HTR-8/SVneo (cell line): ENCODE data around the gene PSME4.
"Not testable (repeated sequence)": the region's sequence is repeated elsewhere in the genome, so short reads cannot be mapped to it uniquely, and the experiment has no call there.

Experiments
- DNase-seq: peaks from one replicate; pipeline ENCODE4 v3.0.0; 2011; ENCODE audit warnings: low spot score, mixed read lengths; ENCODE audit not compliant: insufficient read length
- FAIRE-seq: peaks from 2 replicates; lab custom pipeline; 2011; peaks lifted over from hg19 to GRCh38; lab: Jason Lieb, UNC

PSME4 gene

GRCh38 chr2:53964257-53964952 is 6.4 kb downstream of the PSME4 start:
- FAIRE-seq (no peak), DNase-seq (no peak)

- not testable (repeated sequence) for DNase-seq, FAIRE-seq
Observed at GRCh38 chr2:53961478-53962216, 9.1 kb downstream of the PSME4 start.

GRCh38 chr2:53960476-53960875 is 10.3 kb downstream of the PSME4 start:
- DNase-seq (no peak), FAIRE-seq (no peak)

- DNase-seq (no peak), FAIRE-seq (no peak)
Observed at GRCh38 chr2:53958443-53958842, 12.3 kb downstream of the PSME4 start.

- DNase-seq: no peak
- FAIRE-seq: no peak
Observed at GRCh38 chr2:53952519-53952918, 18.3 kb downstream of the PSME4 start.

- DNase-seq (no peak), FAIRE-seq (no peak)
Observed at GRCh38 chr2:53949457-53949856, 21.3 kb downstream of the PSME4 start.

- no peak for FAIRE-seq
- no peak for DNase-seq
Observed at GRCh38 chr2:53945538-53945937, 25.3 kb downstream of the PSME4 start.

- no peak for FAIRE-seq
- DNase-seq: no peak
Observed at GRCh38 chr2:53944542-53944941, 26.3 kb downstream of the PSME4 start.

- FAIRE-seq (no peak), DNase-seq (no peak)
Observed at GRCh38 chr2:53942280-53942679, 28.5 kb downstream of the PSME4 start.

- DNase-seq (no peak), FAIRE-seq (no peak)
Observed at GRCh38 chr2:53941749-53942148, 29.0 kb downstream of the PSME4 start.

- DNase-seq: no peak
- FAIRE-seq: no peak
Observed at GRCh38 chr2:53939656-53940055, 31.1 kb downstream of the PSME4 start.

- no peak for DNase-seq
- FAIRE-seq: no peak
Observed at GRCh38 chr2:53938904-53939303, 31.9 kb downstream of the PSME4 start.

GRCh38 chr2:53933329-53933728 is 37.5 kb downstream of the PSME4 start:
- DNase-seq: no peak
- no peak for FAIRE-seq

GRCh38 chr2:53926321-53926720 is 44.5 kb downstream of the PSME4 start:
- not testable (repeated sequence) for FAIRE-seq, DNase-seq

GRCh38 chr2:53913721-53914120 is 57.1 kb downstream of the PSME4 start:
- DNase-seq (peak; percentile 3), FAIRE-seq (no peak)

GRCh38 chr2:53911434-53912189 is 59.2 kb downstream of the PSME4 start:
- DNase-seq (no peak), FAIRE-seq (no peak)

- no peak for FAIRE-seq
- no peak for DNase-seq
Observed at GRCh38 chr2:53907582-53907981, 63.2 kb downstream of the PSME4 start.

- no peak for FAIRE-seq
- DNase-seq: no peak
Observed at GRCh38 chr2:53905396-53905795, 65.4 kb downstream of the PSME4 start.

- FAIRE-seq (no peak), DNase-seq (no peak)
Observed at GRCh38 chr2:53903011-53903410, 67.8 kb downstream of the PSME4 start.

GRCh38 chr2:53901192-53901591 is 69.6 kb downstream of the PSME4 start:
- DNase-seq: no peak
- FAIRE-seq: no peak

- FAIRE-seq (no peak), DNase-seq (peak; percentile 14)
Observed at GRCh38 chr2:53896864-53897263, 73.9 kb downstream of the PSME4 start.
